ENCODE measurements around the gene KLHL1.

GRCh38 chr13:70034286-70034685 is 74.0 kb downstream of the KLHL1 start:
- TF ChIP-seq, protein P1, sequence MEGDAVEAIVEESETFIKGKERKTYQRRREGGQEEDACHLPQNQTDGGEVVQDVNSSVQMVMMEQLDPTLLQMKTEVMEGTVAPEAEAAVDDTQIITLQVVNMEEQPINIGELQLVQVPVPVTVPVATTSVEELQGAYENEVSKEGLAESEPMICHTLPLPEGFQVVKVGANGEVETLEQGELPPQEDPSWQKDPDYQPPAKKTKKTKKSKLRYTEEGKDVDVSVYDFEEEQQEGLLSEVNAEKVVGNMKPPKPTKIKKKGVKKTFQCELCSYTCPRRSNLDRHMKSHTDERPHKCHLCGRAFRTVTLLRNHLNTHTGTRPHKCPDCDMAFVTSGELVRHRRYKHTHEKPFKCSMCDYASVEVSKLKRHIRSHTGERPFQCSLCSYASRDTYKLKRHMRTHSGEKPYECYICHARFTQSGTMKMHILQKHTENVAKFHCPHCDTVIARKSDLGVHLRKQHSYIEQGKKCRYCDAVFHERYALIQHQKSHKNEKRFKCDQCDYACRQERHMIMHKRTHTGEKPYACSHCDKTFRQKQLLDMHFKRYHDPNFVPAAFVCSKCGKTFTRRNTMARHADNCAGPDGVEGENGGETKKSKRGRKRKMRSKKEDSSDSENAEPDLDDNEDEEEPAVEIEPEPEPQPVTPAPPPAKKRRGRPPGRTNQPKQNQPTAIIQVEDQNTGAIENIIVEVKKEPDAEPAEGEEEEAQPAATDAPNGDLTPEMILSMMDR (IDR thresholded peaks at IDR 0.05; ENCODE audit: insufficient read depth, low read depth, low read length): no peak
- TF ChIP-seq EZH2 (IDR thresholded peaks at IDR 0.05; ENCODE audit: insufficient read depth, low read length): no peak
